Stomach (tissue), 9 donors: Measurements from ENCODE around the gene TXNDC11. TPM values are rescaled to one million over a fixed set of nuclear protein-coding genes. Genes with fewer than 3 reads are reported as not detected.

Experiments used
- DNase-seq, 2 donors: peaks; one replicate each; pipeline versions ENCODE4 v3.0.0 to v3.0.0-alpha.2; 2013 to 2019
- H3K27ac ChIP-seq, 5 donors: fragments of 200-600 bp in 4 of 5; sonication (generic) in 4 of 5; one replicate each; pipeline ENCODE4 v1.5.1; 2013 to 2019; ENCODE audit warnings: mild to moderate bottlenecking in 1 of 5, moderate library complexity in 1 of 5
- H3K27me3 ChIP-seq, 3 donors: fragments of 200-600 bp; sonication (generic); one replicate each; pipeline ENCODE4 v1.5.1; 2017 to 2019; ENCODE audit warnings: mixed run types in 1 of 3
- H3K36me3 ChIP-seq, 4 donors: fragments of 200-600 bp; sonication (generic); 1 replicate in 3 of 4; 2 replicates in 1 of 4; pipeline ENCODE4 v1.5.1; 2016 to 2019
- H3K4me1 ChIP-seq, 4 donors: fragments of 200-600 bp; sonication (generic); one replicate each; pipeline ENCODE4 v1.5.1; 2016 to 2019
- H3K4me3 ChIP-seq, 4 donors: fragments of 200-600 bp; sonication (generic) in 3 of 4; one replicate each; pipeline ENCODE4 v1.5.1; 2016 to 2019; ENCODE audit warnings: mild to moderate bottlenecking in 1 of 4
- H3K9me3 ChIP-seq, 4 donors: fragments of 200-600 bp; sonication (generic); one replicate each; pipeline ENCODE4 v1.5.1; 2016 to 2019
- CTCF ChIP-seq, 7 experiments: fragments of 450-650 bp in 4 of 7; fragments of 200-600 bp in 3 of 7; sonication (generic) in 3 of 7; IDR thresholded peaks; one replicate each; pipeline ENCODE4 v1.5.1; 2016 to 2019; ENCODE audit warnings: antibody characterized with exemption in 7 of 7, control low read depth in 2 of 7, mild to moderate bottlenecking in 1 of 7
- EP300 ChIP-seq: sonication (generic); formaldehyde crosslinking; IDR thresholded peaks from one replicate; pipeline ENCODE4 v1.6.1; 2017; ENCODE audit warnings: antibody characterized with exemption
- POLR2A ChIP-seq, 4 donors: fragments of 450-650 bp; IDR thresholded peaks; one replicate each; pipeline ENCODE4 v1.6.1; 2016; ENCODE audit warnings: antibody characterized with exemption in 4 of 4, control low read depth in 2 of 4, mild to moderate bottlenecking in 1 of 4, moderate library complexity in 1 of 4
- POLR2AphosphoS5 ChIP-seq, 3 donors: sonication (generic); formaldehyde crosslinking; IDR thresholded peaks; one replicate each; pipeline ENCODE4 v1.6.1; 2016; ENCODE audit warnings: antibody characterized with exemption in 3 of 3
- WGBS, 5 donors: extraction: QIAGEN DNeasy Blood & Tissue Kit in 3 of 5; methylation state at CpG; one replicate each; pipeline versions ENCODE4 v1.1.5 to v1.1.7; 2013 to 2018; 5-methylcytosine and 5-hydroxymethylcytosine counted together
- intact Hi-C: fragments of 100-400 bp; cut with DNase I; formaldehyde crosslinking; loops from one replicate; pipeline ENCODE4 v1.15.1; 2023; ENCODE audit warnings: low total_unique reads
- polyA plus RNA-seq, 3 donors: library from polyadenylated mRNA; stranded (reverse); fragments of 200-250 nt; gene quantifications; one replicate each; pipeline ENCODE4 v1.2.3, GENCODE V29; 2013
- total RNA-seq, 5 donors: library from RNA; depleted of rRNA; stranded (reverse); fragments of >200 nt; gene quantifications; one replicate each; pipeline versions ENCODE4 v1.1.0 to v1.2.3, GENCODE V29; 2014 to 2016
- donor health status: healthy with polysubstance abuse.
- donor health status: Bipolar disorder and iron deficiency.
- donor health status: healthy.

Gene TXNDC11
- total and polyA plus RNA-seq, 8 donors, result 24.1 to 72.9 (median 42.1) TPM

GRCh38 chr16:11784038-11784369 is 41.3 kb upstream of the TXNDC11 start:
- Histone ChIP-seq H3K27me3 (no peaks in the 10 kb centered on the region), H3K4me1 (peaks cover 27 to 81% (median 61%) of the 10 kb centered on the region in 4 donors), H3K9me3 (no peaks in the 10 kb centered on the region), H3K4me3 (no peak overlapping the region), H3K27ac (peak overlapping the region in 4 of 5 donors; percentile 82 to 95 (median 86)), H3K36me3 (peaks cover 0 to 17% (median 14%) of the 10 kb centered on the region in 4 donors)
- DNase-seq, result no peak
- no peak for TF ChIP-seq EP300
- TF ChIP-seq CTCF (IDR thresholded peaks at IDR 0.05), result no peak
- TF ChIP-seq POLR2A (IDR thresholded peaks at IDR 0.05), result no peak
- TF ChIP-seq POLR2AphosphoS5 (IDR thresholded peaks at IDR 0.05), result no peak
- intact Hi-C loops, result no loop called here

GRCh38 chr16:11783319-11784037 is 40.8 kb upstream of the TXNDC11 start:
- Histone ChIP-seq H3K4me1 (peaks cover 27 to 77% (median 58%) of the 10 kb centered on the region in 4 donors), H3K27ac (peak overlapping the region; percentile 46 to 95 (median 84)), H3K4me3 (peak overlapping the region; percentile 2 to 23 (median 4)), H3K9me3 (no peaks in the 10 kb centered on the region), H3K36me3 (peaks cover 0 to 22% (median 20%) of the 10 kb centered on the region in 4 donors), H3K27me3 (no peaks in the 10 kb centered on the region)
- DNase-seq, result peak in 1 of 2 donors; percentile 62
- WGBS, 5 donors, result 5 to 15% (median 9%) methylated on average over 5 of the region's 5 CpGs
- intact Hi-C loops, result no loop called here
- no peak for TF ChIP-seq POLR2A (IDR thresholded peaks at IDR 0.05)
- TF ChIP-seq POLR2AphosphoS5 (IDR thresholded peaks at IDR 0.05), result peak in 1 of 3 donors; percentile 31

- H3K36me3 ChIP-seq, result peaks cover 9 to 39% (median 37%) of the 10 kb centered on the region in 4 donors
- H3K9me3 ChIP-seq, result no peaks in the 10 kb centered on the region
- no peak for DNase-seq
- H3K27ac ChIP-seq, result peak overlapping the region in 4 of 5 donors; percentile 82 to 95 (median 86)
- WGBS, 5 donors, result 50 to 74% (median 68%) methylated on average over 5 of the region's 5 CpGs
- H3K4me1 ChIP-seq, result peaks cover 27 to 64% (median 49%) of the 10 kb centered on the region in 4 donors
- no peak overlapping the region for H3K4me3 ChIP-seq
- intact Hi-C loops, result no loop called here
- H3K27me3 ChIP-seq, result no peaks in the 10 kb centered on the region
- TF ChIP-seq EP300, result no peak
- TF ChIP-seq POLR2A (IDR thresholded peaks at IDR 0.05), result no peak
- no peak for TF ChIP-seq CTCF (IDR thresholded peaks at IDR 0.05)
- no peak for TF ChIP-seq POLR2AphosphoS5 (IDR thresholded peaks at IDR 0.05)
Observed at GRCh38 chr16:11781773-11782172, 39.1 kb upstream of the TXNDC11 start.

- Histone ChIP-seq H3K9me3 (no peaks in the 10 kb centered on the region), H3K27ac (peak overlapping the region; percentile 4 to 95 (median 84)), H3K36me3 (peaks cover 14 to 46% (median 43%) of the 10 kb centered on the region in 4 donors), H3K4me3 (no peak overlapping the region), H3K27me3 (no peaks in the 10 kb centered on the region), H3K4me1 (peaks cover 27 to 57% (median 45%) of the 10 kb centered on the region in 4 donors)
- 75 to 93% (median 85%) methylated on average over 4 of the region's 4 CpGs for WGBS, 5 donors
- intact Hi-C loops, result no loop called here
- TF ChIP-seq POLR2AphosphoS5 (IDR thresholded peaks at IDR 0.05) (no peak), POLR2A (IDR thresholded peaks at IDR 0.05) (no peak), CTCF (IDR thresholded peaks at IDR 0.05) (no peak), EP300 (no peak)
- no peak for DNase-seq
Observed at GRCh38 chr16:11780991-11781680, 38.5 kb upstream of the TXNDC11 start.
